KBM-7 (cell line): ENCODE results near the gene SCAMP2.

Experiments
- DNase-seq: peaks from one replicate; pipeline ENCODE4 v3.0.0-alpha.2; 2015
- in situ Hi-C: fragments of 300-500 bp; cut with MboI; formaldehyde crosslinking; loops from 2 replicates; pipeline ENCODE4 v1.14.3; 2020; ENCODE audit warnings: low sequenced_read_pairs, low pct_unique_long_range_greater_than_20kb, mixed read lengths

The SCAMP2 gene

GRCh38 chr15:74867466-74868038 lies 5.6 kb downstream of the SCAMP2 start:
- no peak for DNase-seq
- in situ Hi-C loops: no loop called here

- no peak for DNase-seq
- in situ Hi-C loops: no loop called here
Measured at GRCh38 chr15:74866090-74866489, 7.1 kb downstream of the SCAMP2 start.

- in situ Hi-C loops: no loop called here
- no peak for DNase-seq
Measured at GRCh38 chr15:74865316-74865715, 7.8 kb downstream of the SCAMP2 start.

- in situ Hi-C loops: no loop called here
- DNase-seq: no peak
Measured at GRCh38 chr15:74864296-74864695, 8.9 kb downstream of the SCAMP2 start.

DNA sequence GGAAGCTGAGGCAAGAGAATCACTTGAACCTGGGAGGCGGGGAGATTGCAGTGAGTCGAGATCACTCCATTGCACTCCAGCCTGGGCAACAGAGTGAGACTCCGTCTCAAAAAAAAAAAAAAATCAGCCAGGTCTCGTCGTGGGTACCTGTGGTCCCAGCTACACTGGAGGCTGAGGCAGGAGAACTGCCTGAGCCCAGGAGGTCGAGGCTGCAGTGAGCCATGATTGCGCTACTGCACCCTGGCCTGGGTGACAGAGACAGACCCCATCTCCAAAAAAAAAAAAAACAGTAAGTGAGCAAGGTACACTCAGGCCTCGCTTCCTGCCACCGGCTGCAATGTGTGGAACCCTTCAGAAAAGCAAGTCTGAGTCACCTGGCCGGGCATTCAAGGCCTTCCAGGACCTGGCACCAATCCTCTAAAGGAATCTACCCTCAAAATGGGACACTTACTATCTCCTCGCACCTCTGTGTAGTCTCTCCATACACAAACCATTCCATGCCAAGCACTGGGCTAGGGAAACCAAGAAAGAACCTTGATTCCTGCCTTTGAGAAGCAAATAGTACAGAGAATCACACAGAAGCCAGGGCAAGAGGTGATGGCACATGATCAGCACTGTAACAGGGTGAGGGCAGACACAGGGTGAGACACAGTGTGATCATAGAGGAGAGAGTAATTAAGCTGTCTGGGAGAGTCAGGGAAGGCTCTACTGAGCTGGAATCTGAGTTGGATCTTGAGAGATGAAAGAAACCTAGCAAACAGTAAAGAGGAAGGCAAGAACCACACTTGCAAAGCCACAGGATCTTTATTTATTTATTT lies 9.7 kb downstream of the SCAMP2 start:
- no peak for DNase-seq
- in situ Hi-C loops: no loop called here

DNA sequence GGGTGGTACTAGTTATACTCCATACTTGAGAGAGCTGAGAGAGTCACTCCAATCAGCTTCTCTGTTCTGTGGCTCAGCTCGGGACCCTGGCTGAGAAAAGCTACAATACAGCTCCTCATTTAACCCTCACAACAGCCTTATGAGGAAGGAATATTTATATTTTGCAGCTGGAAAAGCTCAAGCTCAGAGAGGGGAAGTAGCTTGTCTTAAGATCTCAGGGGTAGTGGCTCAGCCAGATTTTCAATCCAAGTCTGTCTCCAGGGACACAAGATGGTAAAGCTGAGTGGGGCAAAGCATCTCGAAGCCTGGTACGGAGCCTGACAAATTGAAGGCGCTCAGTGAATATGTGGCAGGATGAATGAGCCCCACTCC lies 14.8 kb downstream of the SCAMP2 start:
- in situ Hi-C loops: no loop called here
- peak; percentile 66 for DNase-seq

DNA sequence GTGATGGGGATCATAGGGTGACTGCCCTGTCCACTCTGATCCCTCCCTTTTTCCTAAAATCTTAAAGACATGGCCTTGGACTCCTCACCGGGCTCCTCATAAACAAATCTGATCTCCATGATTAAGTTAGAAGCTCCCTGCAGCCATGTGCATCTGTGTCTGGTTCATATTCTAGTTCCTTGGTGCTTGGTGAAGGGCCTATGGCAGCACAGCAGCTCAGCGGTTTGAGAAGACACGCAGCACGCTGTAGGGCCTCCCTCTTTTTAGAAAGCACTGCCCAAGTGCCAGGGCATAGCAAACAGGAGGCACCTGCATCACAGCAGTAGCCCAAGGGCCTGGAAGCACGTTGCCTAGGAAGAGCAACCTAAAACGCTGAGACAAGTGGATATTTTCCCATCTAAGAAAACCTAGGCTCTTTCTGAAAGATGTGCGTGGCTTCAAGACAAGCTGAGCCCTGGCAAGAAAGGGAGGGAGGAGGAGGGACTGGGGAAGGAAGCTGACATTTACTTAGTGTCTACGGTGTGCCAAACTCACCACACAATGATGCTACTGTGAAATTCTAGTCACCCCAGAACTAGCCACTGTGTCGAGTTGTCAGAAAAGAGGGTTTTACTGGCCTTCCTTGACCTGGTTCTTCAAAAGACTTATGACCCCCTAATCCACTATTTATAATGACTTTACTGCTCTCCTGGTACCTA lies 15.3 kb downstream of the SCAMP2 start:
- DNase-seq: no peak
- in situ Hi-C loops: no loop called here

DNA sequence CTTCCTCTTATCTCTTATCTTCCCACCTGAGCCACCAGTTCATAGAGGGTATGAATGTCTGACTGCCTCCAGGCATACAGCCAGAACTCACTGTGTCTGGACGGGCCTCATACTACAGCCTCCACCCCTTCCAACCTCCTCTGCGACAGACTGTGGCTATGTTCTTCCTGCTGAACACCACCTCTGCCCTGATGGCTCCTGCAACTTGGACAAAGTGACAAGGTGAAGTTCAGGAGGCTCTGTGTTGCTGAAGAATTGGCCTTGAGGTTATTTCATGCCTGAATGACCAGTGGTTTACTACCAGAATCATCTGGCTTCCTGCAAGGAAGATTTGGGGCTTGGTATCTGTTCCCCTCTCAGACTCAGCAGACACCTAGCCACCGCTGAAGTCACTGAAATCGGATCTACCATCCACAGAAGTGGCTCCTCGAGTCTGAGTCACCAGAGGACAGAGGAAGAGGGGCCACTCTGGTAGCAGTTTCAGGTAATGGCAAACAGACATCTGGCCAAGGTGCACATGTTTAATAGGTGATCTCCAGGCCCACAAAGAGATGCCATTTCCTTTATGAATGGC lies 16.0 kb downstream of the SCAMP2 start:
- in situ Hi-C loops: no loop called here
- peak; percentile 76 for DNase-seq

DNA sequence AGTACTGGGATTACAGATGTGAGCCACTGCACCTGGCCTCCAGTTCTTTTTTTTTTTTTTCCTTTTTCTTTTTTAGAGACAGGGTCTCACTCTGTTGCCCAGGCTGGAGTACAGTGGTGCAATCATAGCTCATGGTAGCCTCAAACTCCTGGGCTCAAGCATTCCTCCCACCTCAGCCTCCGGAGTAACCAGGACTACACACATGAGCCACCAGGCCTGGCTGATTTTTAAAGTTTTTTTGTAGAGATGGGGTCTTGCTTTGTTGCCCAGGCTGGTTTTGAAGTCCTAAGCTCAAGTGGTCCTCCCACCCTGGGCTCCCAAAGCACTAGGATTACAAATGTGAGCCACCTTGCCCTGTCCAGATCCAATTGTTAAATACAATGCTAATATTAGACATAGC lies 16.6 kb downstream of the SCAMP2 start:
- in situ Hi-C loops: no loop called here
- DNase-seq: no peak

DNA sequence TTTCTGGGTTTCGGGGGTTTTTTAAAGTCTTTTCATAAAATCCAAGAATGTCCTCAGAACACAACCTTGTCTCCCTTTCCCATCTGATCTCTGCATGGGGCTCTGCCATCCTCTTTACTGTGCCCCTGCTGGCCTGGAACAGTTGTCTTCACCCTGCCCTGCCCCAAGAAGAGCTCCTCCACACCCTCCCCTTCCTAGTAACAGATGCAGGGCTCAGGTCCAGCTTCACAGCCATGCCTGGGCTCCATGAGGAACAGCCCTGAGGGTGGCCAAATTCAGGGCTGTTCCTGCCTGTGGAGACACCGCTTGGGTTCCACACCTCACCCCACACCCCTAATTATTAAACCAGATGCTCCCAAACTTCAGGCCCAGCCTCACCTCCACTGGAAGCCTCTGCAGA lies 17.3 kb downstream of the SCAMP2 start:
- in situ Hi-C loops: no loop called here
- DNase-seq: no peak

DNA sequence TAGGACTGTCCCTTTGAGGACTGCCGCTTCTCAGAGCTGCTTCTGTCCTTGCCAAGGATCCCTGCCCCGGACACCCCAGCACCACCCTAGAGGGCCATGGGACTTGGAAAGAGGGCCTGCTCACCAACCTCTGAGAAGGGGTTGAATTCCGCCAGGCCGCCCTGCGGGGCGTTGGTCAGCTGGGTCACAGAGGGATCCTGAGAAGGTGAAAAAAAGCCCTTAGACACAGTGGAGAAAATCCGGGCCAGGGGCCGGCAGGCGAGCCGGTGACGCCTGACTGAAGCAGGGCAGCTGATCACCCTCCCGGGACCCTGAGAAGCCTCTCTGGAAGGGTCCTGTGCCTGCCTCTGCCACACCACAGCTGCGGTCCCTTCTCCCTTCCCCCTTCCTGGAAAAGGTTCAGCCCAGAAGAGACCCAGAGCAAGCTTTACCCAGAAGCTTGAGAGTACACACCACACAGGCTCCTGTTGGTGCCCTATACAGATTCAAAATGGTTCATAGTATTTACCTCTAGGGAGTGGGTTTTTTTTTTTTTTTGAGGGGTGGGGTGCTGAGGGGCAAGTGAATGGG lies 18.6 kb downstream of the SCAMP2 start:
- in situ Hi-C loops: no loop called here
- no peak for DNase-seq

GRCh38 chr15:74851960-74852359 lies 21.2 kb downstream of the SCAMP2 start:
- in situ Hi-C loops: no loop called here
- DNase-seq: no peak

- DNase-seq: no peak
- in situ Hi-C loops: no loop called here
Measured at GRCh38 chr15:74850393-74850792, 22.8 kb downstream of the SCAMP2 start.

DNA sequence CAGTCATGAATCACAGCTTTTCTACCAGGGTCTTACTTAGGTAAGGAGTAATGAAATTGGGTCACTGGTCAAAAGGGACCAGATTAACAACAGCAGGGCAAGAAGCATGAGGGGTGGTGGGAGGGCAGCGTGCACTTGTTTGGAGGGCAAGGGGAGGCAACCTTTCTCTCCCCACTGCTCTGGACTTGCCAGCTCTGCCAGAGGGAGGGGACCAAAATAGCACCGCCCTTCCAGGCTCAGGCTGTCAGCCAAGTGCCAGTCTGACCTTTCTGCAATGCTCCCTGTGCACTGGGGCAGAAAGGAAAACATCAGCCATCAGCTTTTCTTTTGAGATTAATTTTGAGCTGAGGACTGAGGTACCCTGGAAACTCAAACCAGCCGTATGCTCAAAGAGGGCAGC lies 25.7 kb downstream of the SCAMP2 start:
- in situ Hi-C loops: no loop called here
- DNase-seq: no peak

DNA sequence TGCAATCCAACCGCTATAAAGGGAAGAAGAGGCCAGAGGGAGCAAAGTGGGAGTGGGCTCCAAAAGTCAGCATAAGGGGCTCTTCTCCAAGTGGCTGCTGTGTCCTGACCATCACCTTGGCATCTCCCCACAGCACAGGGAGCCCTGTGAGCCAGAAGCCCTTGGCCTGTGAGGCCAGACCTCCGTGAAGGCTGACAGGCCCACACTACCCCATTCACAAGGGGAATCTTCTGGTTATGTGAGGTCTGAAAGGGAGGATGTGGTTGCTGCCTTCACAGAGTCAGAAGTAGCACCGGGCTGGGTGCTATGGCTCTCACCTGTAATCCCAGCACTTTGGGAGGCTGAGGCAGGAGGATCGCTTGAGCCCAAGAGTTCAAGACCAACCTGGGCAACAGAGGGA lies 27.6 kb downstream of the SCAMP2 start:
- DNase-seq: no peak
- in situ Hi-C loops: no loop called here

DNA sequence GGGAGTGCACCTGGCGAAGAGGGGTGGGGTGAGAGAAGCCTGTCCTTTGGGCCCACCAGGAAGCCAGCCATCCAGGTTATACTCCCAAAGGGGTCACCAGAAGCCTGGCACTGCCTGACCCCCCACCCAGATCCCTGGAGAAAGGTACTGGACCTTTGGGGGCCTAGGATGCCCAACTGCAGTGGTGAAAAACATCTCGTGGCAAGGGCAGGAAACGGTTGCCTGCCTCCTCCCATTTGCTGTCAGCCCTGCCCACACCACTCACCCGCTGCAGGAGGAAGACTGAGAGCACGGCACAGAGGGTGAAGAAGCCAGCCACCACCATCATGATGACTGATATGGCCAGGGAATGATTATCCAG lies 28.0 kb downstream of the SCAMP2 start:
- DNase-seq: no peak
- in situ Hi-C loops: no loop called here

DNA sequence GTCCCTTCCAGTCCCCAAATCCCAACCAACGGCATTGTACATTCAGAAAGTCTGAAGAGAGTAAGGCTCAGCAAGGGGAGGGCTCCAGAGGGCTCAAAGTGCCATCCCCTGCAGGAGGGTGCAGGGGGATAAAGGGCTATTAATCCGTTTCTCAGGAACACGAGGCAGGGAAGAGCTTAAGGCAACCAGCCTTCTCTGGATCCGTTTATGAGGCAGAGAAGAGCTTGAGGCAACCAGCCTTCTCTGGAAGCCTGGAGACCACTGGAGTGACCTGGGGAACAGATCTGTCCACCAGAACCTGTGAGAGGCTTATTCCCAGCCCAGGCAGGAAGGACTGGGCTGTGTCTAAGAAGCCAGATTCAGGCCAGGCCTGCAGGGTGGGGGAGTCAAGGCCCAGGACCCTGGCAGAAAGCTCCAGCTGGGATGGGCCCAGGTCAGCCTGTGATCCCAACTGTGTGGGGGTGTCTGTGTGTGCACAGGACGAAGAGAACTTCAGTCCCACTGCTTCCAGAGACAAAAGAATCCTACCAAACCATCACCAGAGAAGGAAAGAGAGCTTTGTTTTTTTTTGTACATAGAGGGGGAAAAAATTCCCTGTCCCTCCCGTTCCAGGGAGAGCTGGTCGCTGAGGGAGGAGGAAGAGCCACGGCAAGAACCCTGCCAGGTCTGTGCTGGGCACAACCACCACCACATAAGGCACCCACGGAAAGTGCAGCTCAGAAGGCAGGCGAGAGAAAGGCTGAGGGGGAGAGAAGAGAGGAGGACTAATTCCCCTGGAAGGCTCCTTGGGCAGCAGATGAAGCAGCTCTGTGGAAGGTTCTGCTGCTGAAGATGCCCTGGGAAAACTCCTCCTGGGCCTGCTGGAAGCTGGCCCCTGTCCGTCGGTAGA lies 28.6 kb downstream of the SCAMP2 start:
- in situ Hi-C loops: no loop called here
- no peak for DNase-seq

DNA sequence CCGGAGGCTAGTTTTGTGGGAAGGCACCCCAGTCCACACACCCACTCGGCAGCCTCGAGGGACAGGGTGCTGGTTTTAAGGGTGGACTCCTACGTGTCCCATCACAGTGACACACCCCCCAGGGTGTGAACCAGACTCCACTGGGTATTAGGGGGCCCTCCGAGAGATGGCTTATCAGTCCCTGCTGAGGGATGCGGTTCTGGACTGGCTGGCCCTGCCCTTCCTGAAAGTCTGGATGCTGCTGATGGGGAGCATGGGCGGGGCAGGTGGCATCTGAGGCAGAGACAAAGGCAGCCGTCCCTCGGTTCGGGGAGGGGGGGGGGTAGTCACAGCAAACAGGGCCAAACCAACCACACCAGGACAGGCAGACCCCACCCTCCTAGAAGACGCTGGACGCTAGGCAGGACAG lies 29.3 kb downstream of the SCAMP2 start:
- in situ Hi-C loops: no loop called here
- no peak for DNase-seq

DNA sequence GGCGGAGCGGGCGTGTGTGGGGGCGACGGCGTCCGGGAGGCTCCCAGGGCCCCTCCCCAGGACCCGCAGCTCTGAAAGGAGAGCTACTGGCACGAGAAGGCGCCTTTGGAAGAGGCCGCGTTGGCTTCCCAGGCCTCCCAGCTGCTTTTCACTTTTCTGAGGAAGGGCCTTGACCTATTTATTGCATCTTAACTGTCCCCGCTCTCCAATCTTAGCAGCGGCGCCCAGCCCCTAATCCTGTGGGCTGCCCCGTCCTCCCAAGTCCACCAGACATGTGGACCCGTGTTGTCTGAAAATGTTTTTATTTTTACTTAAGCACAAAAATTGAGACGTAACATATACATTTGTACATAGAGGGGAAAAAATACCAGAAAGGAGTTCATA lies 29.7 kb downstream of the SCAMP2 start:
- DNase-seq: no peak
- in situ Hi-C loops: no loop called here
